HG03159 (cell line): ENCODE results near the gene NSUN3.

Source experiments
- ATAC-seq: cut with Tn5 transposase; IDR thresholded peaks from one replicate; pipeline ENCODE4 v1.9.1; 2021; ENCODE audit warnings: mild to moderate bottlenecking, moderate library complexity; ENCODE audit not compliant: unreplicated experiment

Gene NSUN3

GRCh38 chr3:94117729-94118128 is 54.9 kb downstream of the NSUN3 start:
- ATAC-seq: no peak

- no peak for ATAC-seq
Observed at GRCh38 chr3:94118390-94118789, 55.5 kb downstream of the NSUN3 start.

GRCh38 chr3:94121161-94121560 is 58.3 kb downstream of the NSUN3 start:
- ATAC-seq: no peak

- no peak for ATAC-seq
Observed at GRCh38 chr3:94127115-94127514, 64.3 kb downstream of the NSUN3 start.

- no peak for ATAC-seq
Observed at GRCh38 chr3:94130690-94131089, 67.8 kb downstream of the NSUN3 start.

- no peak for ATAC-seq
Observed at GRCh38 chr3:94132777-94133176, 69.9 kb downstream of the NSUN3 start.

GRCh38 chr3:94136133-94136532 is 73.3 kb downstream of the NSUN3 start:
- ATAC-seq: no peak

- no peak for ATAC-seq
Observed at GRCh38 chr3:94137377-94137776, 74.5 kb downstream of the NSUN3 start.

- ATAC-seq: no peak
Observed at GRCh38 chr3:94146455-94146854, 83.6 kb downstream of the NSUN3 start.

GRCh38 chr3:94147012-94147411 is 84.2 kb downstream of the NSUN3 start:
- no peak for ATAC-seq

GRCh38 chr3:94150113-94150512 is 87.3 kb downstream of the NSUN3 start:
- ATAC-seq: no peak

GRCh38 chr3:94156626-94157025 is 93.8 kb downstream of the NSUN3 start:
- no peak for ATAC-seq

GRCh38 chr3:94158512-94158911 is 95.7 kb downstream of the NSUN3 start:
- ATAC-seq: no peak

GRCh38 chr3:94159062-94159828 is 96.4 kb downstream of the NSUN3 start:
- no peak for ATAC-seq

GRCh38 chr3:94162700-94163099 is 99.8 kb downstream of the NSUN3 start:
- ATAC-seq: peak; percentile 77

- no peak for ATAC-seq
Observed at GRCh38 chr3:94167346-94167745, 104.5 kb downstream of the NSUN3 start.

- ATAC-seq: no peak
Observed at GRCh38 chr3:94167796-94168195, 104.9 kb downstream of the NSUN3 start.

GRCh38 chr3:94171954-94172353 is 109.1 kb downstream of the NSUN3 start:
- ATAC-seq: no peak

GRCh38 chr3:94172695-94173310 is 109.9 kb downstream of the NSUN3 start:
- ATAC-seq: no peak

GRCh38 chr3:94173673-94174434 is 111.0 kb downstream of the NSUN3 start:
- no peak for ATAC-seq

GRCh38 chr3:94175677-94176076 is 112.8 kb downstream of the NSUN3 start:
- ATAC-seq: no peak
